ENCODE results near the gene KNSTRN.

The KNSTRN gene

GRCh38 chr15:40346579-40347558 lies 35.7 kb upstream of the KNSTRN start:
- DNase-seq: no peak

- no peak for DNase-seq
These were observed 34.7 kb upstream of the KNSTRN start for GRCh38 chr15:40347559-40348473.

- DNase-seq: no peak
These were observed 34.0 kb upstream of the KNSTRN start for GRCh38 chr15:40348474-40348870.

GRCh38 chr15:40349163-40349562 lies 33.4 kb upstream of the KNSTRN start:
- no peak for DNase-seq

GRCh38 chr15:40352281-40352901 lies 30.1 kb upstream of the KNSTRN start:
- DNase-seq: no peak

- no peak for DNase-seq
These were observed 28.8 kb upstream of the KNSTRN start for GRCh38 chr15:40353697-40354096.

GRCh38 chr15:40354408-40355171 lies 27.9 kb upstream of the KNSTRN start:
- DNase-seq: peak; percentile 13

- DNase-seq: no peak
These were observed 26.4 kb upstream of the KNSTRN start for GRCh38 chr15:40355976-40356585.

- DNase-seq: no peak
These were observed 25.3 kb upstream of the KNSTRN start for GRCh38 chr15:40357246-40357645.

GRCh38 chr15:40357723-40358470 lies 24.6 kb upstream of the KNSTRN start, which contains the start of gene DISP2:
Gene DISP2, plus strand, starts transcription at chr15:40358219. Its CDS starts 103 bp downstream, at chr15:40358322.
- peak; percentile 67 for DNase-seq

GRCh38 chr15:40358471-40359353 lies 23.8 kb upstream of the KNSTRN start:
- DNase-seq: peak; percentile 14

- DNase-seq: no peak
These were observed 22.5 kb upstream of the KNSTRN start for GRCh38 chr15:40360015-40360414.

- DNase-seq: no peak
These were observed 20.9 kb upstream of the KNSTRN start for GRCh38 chr15:40361640-40362039.

GRCh38 chr15:40363611-40364010 lies 18.9 kb upstream of the KNSTRN start:
- no peak for DNase-seq

- DNase-seq: no peak
These were observed 18.3 kb upstream of the KNSTRN start for GRCh38 chr15:40364251-40364650.

- DNase-seq: no peak
These were observed 17.5 kb upstream of the KNSTRN start for GRCh38 chr15:40365016-40365415.

- DNase-seq: no peak
These were observed 16.7 kb upstream of the KNSTRN start for GRCh38 chr15:40365624-40366456.

GRCh38 chr15:40366457-40367370 lies 15.8 kb upstream of the KNSTRN start:
- no peak for DNase-seq

All from NCI-H1105 treated with DMSO at 0.1 percent for 48 hours (cell line).